Upper lobe of left lung (tissue), 6 donors: ENCODE measurements around the gene SMYD3. TPM values are rescaled to one million over a fixed set of nuclear protein-coding genes. Genes with fewer than 3 reads are reported as not detected.
"Not testable (repeated sequence)": the region's sequence is repeated elsewhere in the genome, so short reads cannot be mapped to it uniquely, and the experiment has no call there.

Experiments used
- ATAC-seq, 2 donors: fragments of 200-7000 bp; cut with Tn5 transposase; one replicate each; pipeline ENCODE4 v1.9.1; 2022; ENCODE audit warnings: mild to moderate bottlenecking in 2 of 2, moderate library complexity in 2 of 2; ENCODE audit not compliant: low FRiP score in 2 of 2
- DNase-seq, 2 donors: peaks; one replicate each; pipeline ENCODE4 v3.0.0-alpha.2; 2019 to 2020
- H3K27ac ChIP-seq, 4 donors: fragments of 200-600 bp; sonication (generic); one replicate each; pipeline ENCODE4 v1.5.1; 2016 to 2019
- H3K27me3 ChIP-seq, 4 donors: fragments of 200-600 bp; sonication (generic); one replicate each; pipeline ENCODE4 v1.5.1; 2017 to 2019
- H3K36me3 ChIP-seq, 4 donors: fragments of 200-600 bp; sonication (generic); one replicate each; pipeline ENCODE4 v1.5.1; 2016 to 2019
- H3K4me1 ChIP-seq, 4 donors: fragments of 200-600 bp; sonication (generic); one replicate each; pipeline ENCODE4 v1.5.1; 2018 to 2019
- H3K4me3 ChIP-seq, 4 donors: fragments of 200-600 bp; sonication (generic); one replicate each; pipeline ENCODE4 v1.5.1; 2017 to 2019; ENCODE audit warnings: mild to moderate bottlenecking in 2 of 4, moderate library complexity in 1 of 4
- H3K9me3 ChIP-seq, 4 donors: fragments of 200-600 bp; sonication (generic); one replicate each; pipeline ENCODE4 v1.5.1; 2018 to 2019
- EP300 ChIP-seq, 4 donors: sonication (generic); formaldehyde crosslinking; IDR thresholded peaks; one replicate each; pipeline ENCODE4 v1.5.1; 2017; ENCODE audit warnings: antibody characterized with exemption in 4 of 4, control low read depth in 2 of 4
- POLR2A ChIP-seq, 4 donors: fragments of 450-650 bp; IDR thresholded peaks; one replicate each; pipeline ENCODE4 v1.5.1; 2016 to 2017; ENCODE audit warnings: antibody characterized with exemption in 4 of 4, mild to moderate bottlenecking in 2 of 4
- POLR2AphosphoS5 ChIP-seq, 2 donors: sonication (generic); formaldehyde crosslinking; IDR thresholded peaks; one replicate each; pipeline ENCODE4 v1.5.1; 2017; ENCODE audit warnings: antibody characterized with exemption in 2 of 2
- WGBS, 2 donors: methylation state at CpG; one replicate each; pipeline ENCODE4 v1.1.5; 2017 to 2018; 5-methylcytosine and 5-hydroxymethylcytosine counted together
- total RNA-seq, 6 donors: library from RNA; depleted of rRNA in 4 of 6; stranded (reverse); fragments of >200 nt in 4 of 6; gene quantifications; one replicate each; pipeline versions ENCODE4 v1.1.0 to v1.2.1, GENCODE V29; 2016 to 2021
- TF ChIP-seq, protein P1 (sequence below), 6 experiments: fragments of 450-650 bp in 4 of 6; fragments of 200-600 bp in 2 of 6; sonication (generic) in 2 of 6; IDR thresholded peaks; one replicate each; pipeline ENCODE4 v1.5.1; 2016 to 2019; ENCODE audit warnings: antibody characterized with exemption in 6 of 6
- donor health status: DM: no; HTN: no; CAD: no; lungs with moderate emphysema.
- donor health status: DM: no; HTN: yes; CAD: no; lungs with severe emphysema.

SMYD3 gene
- total RNA-seq, 6 donors from 2014 or later, result 22.7 to 109 (median 34.0) TPM

DNA sequence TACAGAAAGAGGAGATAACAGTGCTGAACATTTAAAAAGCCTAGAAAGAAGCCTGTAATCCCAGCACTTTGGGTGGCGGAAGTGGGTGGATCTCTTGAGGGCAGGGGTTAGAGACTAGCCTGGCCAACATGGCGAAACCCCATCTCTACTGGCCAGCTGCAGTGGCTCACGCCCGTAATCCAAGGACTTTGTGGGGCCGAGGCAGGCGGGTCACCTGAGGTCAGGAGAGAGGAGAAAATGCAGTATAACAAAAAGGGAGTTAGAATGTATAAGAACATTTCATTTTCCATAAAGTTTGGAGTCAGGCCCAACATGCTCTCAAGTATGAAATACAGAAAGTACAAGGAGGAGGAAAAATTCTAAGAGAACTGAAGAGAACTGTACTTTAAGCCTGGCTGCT is 134.5 kb downstream of the SMYD3 start:
- 84 to 89% methylated on average over 6 of the region's 6 CpGs for WGBS, 2 donors
- Histone ChIP-seq H3K36me3 (no peaks in the 10 kb centered on the region), H3K27me3 (no peaks in the 10 kb centered on the region), H3K27ac (no peak overlapping the region), H3K9me3 (no peaks in the 10 kb centered on the region), H3K4me1 (no peaks in the 10 kb centered on the region), H3K4me3 (no peak overlapping the region)
- no peak for ATAC-seq
- peak in 1 of 2 donors; percentile 29 for DNase-seq
- no peak for TF ChIP-seq POLR2A (IDR thresholded peaks at IDR 0.05)
- TF ChIP-seq, protein P1, sequence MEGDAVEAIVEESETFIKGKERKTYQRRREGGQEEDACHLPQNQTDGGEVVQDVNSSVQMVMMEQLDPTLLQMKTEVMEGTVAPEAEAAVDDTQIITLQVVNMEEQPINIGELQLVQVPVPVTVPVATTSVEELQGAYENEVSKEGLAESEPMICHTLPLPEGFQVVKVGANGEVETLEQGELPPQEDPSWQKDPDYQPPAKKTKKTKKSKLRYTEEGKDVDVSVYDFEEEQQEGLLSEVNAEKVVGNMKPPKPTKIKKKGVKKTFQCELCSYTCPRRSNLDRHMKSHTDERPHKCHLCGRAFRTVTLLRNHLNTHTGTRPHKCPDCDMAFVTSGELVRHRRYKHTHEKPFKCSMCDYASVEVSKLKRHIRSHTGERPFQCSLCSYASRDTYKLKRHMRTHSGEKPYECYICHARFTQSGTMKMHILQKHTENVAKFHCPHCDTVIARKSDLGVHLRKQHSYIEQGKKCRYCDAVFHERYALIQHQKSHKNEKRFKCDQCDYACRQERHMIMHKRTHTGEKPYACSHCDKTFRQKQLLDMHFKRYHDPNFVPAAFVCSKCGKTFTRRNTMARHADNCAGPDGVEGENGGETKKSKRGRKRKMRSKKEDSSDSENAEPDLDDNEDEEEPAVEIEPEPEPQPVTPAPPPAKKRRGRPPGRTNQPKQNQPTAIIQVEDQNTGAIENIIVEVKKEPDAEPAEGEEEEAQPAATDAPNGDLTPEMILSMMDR (IDR thresholded peaks at IDR 0.05), result no peak
- TF ChIP-seq EP300 (IDR thresholded peaks at IDR 0.05), result no peak
- TF ChIP-seq POLR2AphosphoS5 (IDR thresholded peaks at IDR 0.05), result no peak

DNA sequence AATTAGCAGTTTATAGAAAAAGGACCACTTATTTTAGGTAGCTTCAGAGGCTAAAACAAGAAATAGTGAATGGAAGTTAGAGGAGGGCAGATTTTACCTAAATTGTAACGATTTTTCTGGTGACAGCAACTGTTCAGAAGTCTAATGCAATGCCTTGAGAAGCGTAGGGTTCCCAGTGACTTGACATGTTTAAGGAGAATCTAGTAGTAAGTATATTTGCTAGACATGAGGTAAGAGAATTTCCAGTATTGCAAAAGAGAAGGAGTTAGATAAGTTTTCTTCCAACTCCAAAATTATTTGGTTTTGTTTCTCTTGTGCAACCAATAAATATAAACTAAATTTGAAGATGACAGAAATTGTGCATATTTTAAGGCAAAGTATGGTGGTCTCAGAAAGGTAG is 140.0 kb downstream of the SMYD3 start:
- no peak for DNase-seq
- H3K4me3 ChIP-seq, result no peak overlapping the region
- H3K9me3 ChIP-seq, result no peaks in the 10 kb centered on the region
- H3K27me3 ChIP-seq, result no peaks in the 10 kb centered on the region
- H3K4me1 ChIP-seq, result no peaks in the 10 kb centered on the region
- H3K36me3 ChIP-seq, result no peaks in the 10 kb centered on the region
- no peak overlapping the region for H3K27ac ChIP-seq
- no peak for ATAC-seq
- TF ChIP-seq, protein P1 (IDR thresholded peaks at IDR 0.05), result no peak
- no peak for TF ChIP-seq POLR2AphosphoS5 (IDR thresholded peaks at IDR 0.05)
- no peak for TF ChIP-seq EP300 (IDR thresholded peaks at IDR 0.05)
- TF ChIP-seq POLR2A (IDR thresholded peaks at IDR 0.05), result no peak
- WGBS, 2 donors, result 84 to 89% methylated on average over 2 of the region's 2 CpGs

DNA sequence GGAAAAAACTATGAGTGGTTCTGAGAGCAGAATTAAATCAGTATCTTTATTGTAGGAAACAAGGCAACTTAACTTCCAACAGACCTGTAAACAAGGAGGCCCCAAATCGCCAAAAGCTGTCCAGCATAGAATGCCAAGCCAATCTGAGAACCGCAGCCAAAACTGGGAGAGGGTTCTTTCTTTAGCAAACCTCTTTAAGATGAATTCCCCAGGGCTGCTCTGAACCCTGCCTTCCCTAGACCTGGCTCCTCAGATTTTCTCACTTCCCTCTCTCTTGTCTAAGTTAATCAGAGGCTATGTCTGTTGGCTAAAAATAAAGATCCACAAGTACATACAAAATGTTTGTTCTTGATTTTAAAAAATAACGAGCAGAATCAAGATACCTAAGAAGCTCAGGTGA is 141.4 kb downstream of the SMYD3 start:
- no peaks in the 10 kb centered on the region for H3K4me1 ChIP-seq
- H3K36me3 ChIP-seq, result no peaks in the 10 kb centered on the region
- no peaks in the 10 kb centered on the region for H3K9me3 ChIP-seq
- DNase-seq, result no peak
- no peak for ATAC-seq
- TF ChIP-seq POLR2A (IDR thresholded peaks at IDR 0.05), result no peak
- no peak for TF ChIP-seq POLR2AphosphoS5 (IDR thresholded peaks at IDR 0.05)
- WGBS, 2 donors, result 66 to 72% methylated on average over 3 of the region's 3 CpGs
- H3K4me3 ChIP-seq, result no peak overlapping the region
- H3K27ac ChIP-seq, result no peak overlapping the region
- H3K27me3 ChIP-seq, result no peaks in the 10 kb centered on the region

DNA sequence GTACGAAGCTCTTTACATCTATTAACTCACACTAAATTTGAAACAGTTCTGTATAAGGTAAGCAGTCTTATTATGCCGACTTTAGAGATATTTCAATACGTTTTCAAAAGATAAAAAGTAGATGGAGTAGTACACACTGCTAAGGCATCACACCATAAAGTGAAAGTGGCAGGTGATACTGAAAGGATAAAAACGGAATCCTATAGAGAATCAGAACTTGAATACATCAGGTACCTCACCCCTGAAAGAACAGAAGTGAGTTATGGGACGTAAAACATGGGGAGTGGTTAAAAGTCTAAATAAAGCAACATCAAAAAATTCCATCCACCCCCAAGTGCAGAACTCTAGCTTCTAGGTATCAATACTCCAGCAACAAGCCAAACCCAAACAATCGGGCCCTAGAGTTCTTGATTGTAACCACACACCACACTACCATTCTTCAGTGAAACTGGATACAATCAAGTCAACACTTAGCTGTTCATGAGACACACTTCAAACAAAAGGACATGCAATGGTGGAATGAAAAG is 142.6 kb downstream of the SMYD3 start:
- H3K27me3 ChIP-seq, result no peaks in the 10 kb centered on the region
- 89 to 91% methylated on average over 6 of the region's 6 CpGs for WGBS, 2 donors
- no peaks in the 10 kb centered on the region for H3K36me3 ChIP-seq
- H3K9me3 ChIP-seq, result no peaks in the 10 kb centered on the region
- TF ChIP-seq, protein P1 (IDR thresholded peaks at IDR 0.05), result no peak
- TF ChIP-seq EP300 (IDR thresholded peaks at IDR 0.05) (no peak), POLR2AphosphoS5 (IDR thresholded peaks at IDR 0.05) (no peak), POLR2A (IDR thresholded peaks at IDR 0.05) (no peak)
- no peak for ATAC-seq
- H3K4me1 ChIP-seq, result no peaks in the 10 kb centered on the region
- no peak overlapping the region for H3K27ac ChIP-seq
- no peak for DNase-seq
- no peak overlapping the region for H3K4me3 ChIP-seq

DNA sequence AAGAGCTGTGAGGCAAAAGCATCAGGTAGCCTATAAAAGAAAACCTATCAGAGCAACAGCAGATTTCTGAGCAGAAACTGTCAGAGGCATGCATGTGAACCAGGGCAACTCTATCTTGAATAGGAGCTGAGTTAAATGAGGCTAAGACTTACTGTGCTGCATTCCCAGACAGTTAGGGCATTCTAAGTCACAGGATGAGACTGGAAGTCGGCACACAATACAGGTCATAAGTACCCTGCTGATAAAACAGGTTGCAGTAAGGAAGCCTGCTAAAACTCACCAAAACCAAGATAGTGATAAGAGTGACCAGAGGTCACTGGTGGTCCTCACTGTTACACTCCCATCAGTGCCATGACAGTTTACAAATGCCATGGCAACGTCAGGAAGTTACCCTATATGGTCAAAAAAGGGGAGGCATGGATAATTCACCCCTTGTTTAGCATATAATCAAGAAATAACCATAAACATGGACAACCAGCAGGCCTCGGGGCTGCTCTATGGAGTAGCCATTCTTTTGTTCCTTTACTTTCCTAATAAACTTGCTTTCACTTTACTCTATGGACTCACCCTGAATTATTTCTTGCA is 150.0 kb downstream of the SMYD3 start:
- not testable (repeated sequence) for H3K4me3 ChIP-seq, H3K36me3 ChIP-seq, DNase-seq, H3K4me1 ChIP-seq, H3K27ac ChIP-seq, H3K27me3 ChIP-seq, ATAC-seq, H3K9me3 ChIP-seq
- 81 to 89% methylated on average over 3 of the region's 3 CpGs for WGBS, 2 donors
